SU-DHL-6 (cell line): Measurements from ENCODE around the gene HEMK1.

Experiments used
- CTCF ChIP-seq: fragments of 200-600 bp; sonication (generic); IDR thresholded peaks from one replicate; pipeline ENCODE4 v1.5.1; 2017; ENCODE audit warnings: antibody characterized with exemption, mild to moderate bottlenecking, low read length, moderate library complexity; ENCODE audit not compliant: insufficient read depth, poor library complexity, severe bottlenecking
- EZH2phosphoT487 ChIP-seq: fragments of 200-600 bp; sonication (generic), shearing (Covaris generic); conservative IDR thresholded peaks from 2 replicates; pipeline ENCODE4 v1.6.1; 2018; ENCODE audit warnings: mild to moderate bottlenecking, antibody characterized with exemption, low read length, moderate library complexity, mixed read lengths

GRCh38 chr3:50599716-50600118, 30.4 kb downstream of the HEMK1 start:
- TF ChIP-seq EZH2phosphoT487 (no peak), CTCF (no peak)
